ENCODE data around the gene JAKMIP2.

Gene JAKMIP2

DNA sequence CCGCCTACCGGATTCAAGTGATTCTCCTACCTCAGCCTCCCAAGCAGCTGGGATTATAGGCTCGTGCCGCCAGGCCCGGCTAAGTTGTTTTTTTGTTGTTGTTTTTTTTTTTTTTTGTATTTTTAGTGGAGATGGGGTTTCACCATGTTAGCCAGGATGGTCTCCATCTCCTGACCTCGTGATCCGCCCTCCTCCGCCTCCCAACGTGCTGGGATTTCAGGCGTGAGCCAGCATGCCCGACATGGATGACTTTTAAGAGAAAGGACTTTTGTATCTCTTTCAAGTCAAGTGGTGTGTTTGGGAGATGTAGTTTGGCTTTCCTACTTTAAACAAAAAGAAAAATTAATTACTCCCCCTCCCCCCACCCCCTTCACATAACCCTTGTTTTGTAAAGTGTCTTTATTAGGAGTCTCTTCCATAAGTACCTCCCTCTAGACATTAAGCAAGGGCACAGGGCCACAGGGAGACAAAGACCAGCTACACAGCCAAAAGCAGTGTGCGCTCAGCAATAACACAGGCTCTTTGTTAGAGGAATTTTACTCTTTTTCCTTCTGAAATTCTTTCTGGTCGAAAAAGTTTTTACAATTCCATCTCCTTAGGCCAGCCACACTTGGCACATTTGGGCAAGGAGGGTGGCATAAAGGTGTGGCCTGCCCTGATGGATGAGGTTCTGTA lies 31.2 kb downstream of the JAKMIP2 start:
- in situ Hi-C loops (cut with HindIII; ENCODE audit: low pct_ligation_motif_present, low sequenced_read_pairs), result no loop called here
- Histone ChIP-seq H3K27me3 (replicated peaks) (no peaks in the 10 kb centered on the region), H3K27ac (no peak overlapping the region), H3K4me3 (ENCODE audit: low read depth, low read length) (no peak overlapping the region), H3K36me3 (replicated peaks) (no peaks in the 10 kb centered on the region)
- DNase-seq, result no peak
- TF ChIP-seq, protein P1, sequence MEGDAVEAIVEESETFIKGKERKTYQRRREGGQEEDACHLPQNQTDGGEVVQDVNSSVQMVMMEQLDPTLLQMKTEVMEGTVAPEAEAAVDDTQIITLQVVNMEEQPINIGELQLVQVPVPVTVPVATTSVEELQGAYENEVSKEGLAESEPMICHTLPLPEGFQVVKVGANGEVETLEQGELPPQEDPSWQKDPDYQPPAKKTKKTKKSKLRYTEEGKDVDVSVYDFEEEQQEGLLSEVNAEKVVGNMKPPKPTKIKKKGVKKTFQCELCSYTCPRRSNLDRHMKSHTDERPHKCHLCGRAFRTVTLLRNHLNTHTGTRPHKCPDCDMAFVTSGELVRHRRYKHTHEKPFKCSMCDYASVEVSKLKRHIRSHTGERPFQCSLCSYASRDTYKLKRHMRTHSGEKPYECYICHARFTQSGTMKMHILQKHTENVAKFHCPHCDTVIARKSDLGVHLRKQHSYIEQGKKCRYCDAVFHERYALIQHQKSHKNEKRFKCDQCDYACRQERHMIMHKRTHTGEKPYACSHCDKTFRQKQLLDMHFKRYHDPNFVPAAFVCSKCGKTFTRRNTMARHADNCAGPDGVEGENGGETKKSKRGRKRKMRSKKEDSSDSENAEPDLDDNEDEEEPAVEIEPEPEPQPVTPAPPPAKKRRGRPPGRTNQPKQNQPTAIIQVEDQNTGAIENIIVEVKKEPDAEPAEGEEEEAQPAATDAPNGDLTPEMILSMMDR (IDR thresholded peaks at IDR 0.05; ENCODE audit: low read depth, low read length, missing control alignments), result no peak

GRCh38 chr5:147750065-147750464 lies 32.5 kb downstream of the JAKMIP2 start:
- H3K27ac ChIP-seq, result no peak overlapping the region
- in situ Hi-C loops (cut with HindIII; ENCODE audit: low pct_ligation_motif_present, low sequenced_read_pairs), result no loop called here
- H3K4me3 ChIP-seq (ENCODE audit: low read depth, low read length), result no peak overlapping the region
- DNase-seq, result no peak
- no peaks in the 10 kb centered on the region for H3K36me3 ChIP-seq (replicated peaks)
- TF ChIP-seq, protein P1 (IDR thresholded peaks at IDR 0.05; ENCODE audit: low read depth, low read length, missing control alignments), result no peak
- H3K27me3 ChIP-seq (replicated peaks), result no peaks in the 10 kb centered on the region

GRCh38 chr5:147748590-147748989 lies 33.9 kb downstream of the JAKMIP2 start:
- Histone ChIP-seq H3K27ac (no peak overlapping the region), H3K27me3 (replicated peaks) (no peaks in the 10 kb centered on the region), H3K36me3 (replicated peaks) (no peaks in the 10 kb centered on the region), H3K4me3 (ENCODE audit: low read depth, low read length) (no peak overlapping the region)
- DNase-seq, result no peak
- TF ChIP-seq, protein P1 (IDR thresholded peaks at IDR 0.05; ENCODE audit: low read depth, low read length, missing control alignments), result no peak
- in situ Hi-C loops (cut with HindIII; ENCODE audit: low pct_ligation_motif_present, low sequenced_read_pairs), result no loop called here

- TF ChIP-seq, protein P1 (IDR thresholded peaks at IDR 0.05; ENCODE audit: low read depth, low read length, missing control alignments), result no peak
- Histone ChIP-seq H3K36me3 (replicated peaks) (no peaks in the 10 kb centered on the region), H3K27ac (no peak overlapping the region), H3K27me3 (replicated peaks) (no peaks in the 10 kb centered on the region), H3K4me3 (ENCODE audit: low read depth, low read length) (no peak overlapping the region)
- DNase-seq, result no peak
- in situ Hi-C loops (cut with HindIII; ENCODE audit: low pct_ligation_motif_present, low sequenced_read_pairs), result no loop called here
Measured at GRCh38 chr5:147746986-147747385, 35.5 kb downstream of the JAKMIP2 start.

DNA sequence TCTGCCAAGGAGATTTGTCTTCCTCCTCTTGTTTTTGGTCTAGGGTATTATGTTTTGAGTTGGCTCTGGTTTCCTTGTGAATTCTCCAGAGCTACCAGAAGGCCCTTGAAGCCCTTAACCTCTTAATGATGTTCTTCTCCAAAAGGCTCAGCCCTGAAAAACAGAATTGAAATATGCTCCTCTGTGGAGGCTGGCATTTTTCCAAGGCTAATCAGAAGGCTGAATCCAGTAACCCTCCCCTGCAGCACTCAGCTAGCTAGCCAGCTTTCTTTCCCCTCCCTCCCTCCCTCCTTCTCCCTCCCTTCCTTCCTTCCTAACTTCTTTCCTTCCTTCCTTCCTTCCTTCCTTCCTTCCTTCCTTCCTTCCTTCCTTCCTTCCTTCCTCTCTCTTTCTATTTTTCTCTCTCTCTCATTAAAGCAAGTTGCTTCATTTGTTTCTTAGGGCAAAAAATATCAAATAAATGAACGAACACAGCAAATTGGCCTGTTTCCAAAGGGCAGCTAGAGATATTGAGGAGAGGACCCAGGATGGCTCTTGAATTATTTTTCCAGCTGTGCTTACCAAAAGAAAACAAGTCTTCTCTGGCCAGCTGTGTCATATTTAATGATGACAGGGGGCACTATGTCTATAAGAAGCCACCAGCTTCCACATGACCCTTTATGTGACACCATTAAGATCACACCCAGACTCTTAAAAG lies 38.7 kb downstream of the JAKMIP2 start:
- Histone ChIP-seq H3K27me3 (replicated peaks) (no peaks in the 10 kb centered on the region), H3K27ac (no peak overlapping the region), H3K36me3 (replicated peaks) (no peaks in the 10 kb centered on the region), H3K4me3 (ENCODE audit: low read depth, low read length) (no peak overlapping the region)
- no peak for DNase-seq
- in situ Hi-C loops (cut with HindIII; ENCODE audit: low pct_ligation_motif_present, low sequenced_read_pairs), result no loop called here
- TF ChIP-seq, protein P1 (IDR thresholded peaks at IDR 0.05; ENCODE audit: low read depth, low read length, missing control alignments), result no peak

All from brain microvascular endothelial cell (primary cell).